Neural cell (in vitro differentiated cells): Measurements from ENCODE around the gene ILK. TPM values are rescaled to one million over a fixed set of nuclear protein-coding genes. Genes with fewer than 3 reads are reported as not detected.
A peak's percentile ranks its signal among the peaks of the same experiment; 100 is the strongest.

Source experiments
- H2AFZ ChIP-seq: fragments of 200-600, 300-800 bp; sonication (generic), shearing (Covaris generic); 2 replicates; pipeline ENCODE4 v1.6.0; 2014; ENCODE audit warnings: low read depth, mild to moderate bottlenecking, antibody characterized with exemption, low read length, moderate library complexity
- H3F3A ChIP-seq: fragments of 200-600 bp; shearing (Covaris generic); 2 replicates; pipeline ENCODE4 v1.6.1; 2016; ENCODE audit warnings: mild to moderate bottlenecking, moderate library complexity, mixed read lengths, antibody characterized with exemption, low read length; ENCODE audit not compliant: insufficient read depth, poor library complexity, severe bottlenecking
- H3K27ac ChIP-seq: fragments of 200-600, 300-800 bp; sonication (generic), shearing (Covaris generic); 2 replicates; pipeline ENCODE4 v1.5.1; 2014; ENCODE audit warnings: mild to moderate bottlenecking, low read length, moderate library complexity
- H3K27me3 ChIP-seq: fragments of 300-800, 200-600 bp; sonication (generic), shearing (Covaris generic); 2 replicates; pipeline ENCODE4 v1.6.0; 2014; ENCODE audit warnings: mild to moderate bottlenecking, low read depth, low read length, moderate library complexity; ENCODE audit not compliant: insufficient read depth
- H3K36me3 ChIP-seq: fragments of 300-800, 200-600 bp; sonication (generic), shearing (Covaris generic); 2 replicates; pipeline ENCODE4 v1.5.1; 2014; ENCODE audit warnings: mild to moderate bottlenecking, antibody characterized with exemption, low read length, moderate library complexity; ENCODE audit not compliant: insufficient read depth
- H3K4me2 ChIP-seq: fragments of 300-800, 200-600 bp; sonication (generic), shearing (Covaris generic); 2 replicates; pipeline ENCODE4 v1.6.0; 2014; ENCODE audit warnings: mild to moderate bottlenecking, low read length
- H3K4me3 ChIP-seq: fragments of 300-800, 200-600 bp; sonication (generic), shearing (Covaris generic); 2 replicates; pipeline ENCODE4 v1.5.1; 2014; ENCODE audit warnings: mild to moderate bottlenecking, low read length, moderate library complexity
- H3K79me2 ChIP-seq: fragments of 200-600 bp; shearing (Covaris generic); replicated peaks from 2 replicates; pipeline ENCODE4 v1.6.0; 2014; ENCODE audit warnings: mild to moderate bottlenecking, low read length, moderate library complexity; ENCODE audit not compliant: insufficient read depth
- H3K9ac ChIP-seq: fragments of 300-800, 200-600 bp; sonication (generic), shearing (Covaris generic); 2 replicates; pipeline ENCODE4 v1.6.1; 2016; ENCODE audit warnings: mild to moderate bottlenecking, low read length, mixed read lengths
- H3K9me2 ChIP-seq: fragments of 200-600 bp; shearing (Covaris generic); 2 replicates; pipeline ENCODE4 v1.6.1; 2016; ENCODE audit warnings: mild to moderate bottlenecking, low read length, mixed read lengths; ENCODE audit not compliant: insufficient read depth
- H3K9me3 ChIP-seq: fragments of 200-600, 300-800 bp; sonication (generic), shearing (Covaris generic); 2 replicates; pipeline ENCODE4 v1.6.1; 2016; ENCODE audit warnings: mild to moderate bottlenecking, mixed run types, low read length, moderate library complexity, mixed read lengths
- H4K20me1 ChIP-seq: fragments of 200-600 bp; shearing (Covaris generic); 2 replicates; pipeline ENCODE4 v1.6.1; 2016; ENCODE audit warnings: mild to moderate bottlenecking, mixed run types; ENCODE audit not compliant: insufficient read depth
- CTCF ChIP-seq: fragments of 450-650 bp; IDR thresholded peaks from 2 replicates; pipeline ENCODE4 v1.5.1; 2014; ENCODE audit warnings: antibody characterized with exemption, mild to moderate bottlenecking, moderate library complexity; ENCODE audit not compliant: poor library complexity, severe bottlenecking
- EP300 ChIP-seq: fragments of 450-650 bp; conservative IDR thresholded peaks from 2 replicates; pipeline ENCODE4 v1.6.1; 2014; ENCODE audit warnings: antibody characterized with exemption, mild to moderate bottlenecking, moderate library complexity; ENCODE audit not compliant: poor library complexity, severe bottlenecking
- EZH2 ChIP-seq: fragments of 200-600, 300-800 bp; shearing (Covaris generic), sonication (generic); IDR thresholded peaks from 2 replicates; pipeline ENCODE4 v1.6.1; 2014; ENCODE audit warnings: antibody characterized with exemption, low read length, borderline replicate concordance, mild to moderate bottlenecking; ENCODE audit not compliant: insufficient read depth, poor library complexity, severe bottlenecking
- MXI1 ChIP-seq: fragments of 450-650 bp; conservative IDR thresholded peaks from 2 replicates; pipeline ENCODE4 v1.6.1; 2014; ENCODE audit warnings: antibody characterized with exemption, mild to moderate bottlenecking; ENCODE audit not compliant: poor library complexity, severe bottlenecking
- POLR2AphosphoS5 ChIP-seq: IDR thresholded peaks from 2 replicates; pipeline ENCODE4 v1.6.1; 2012
- RAD21 ChIP-seq: fragments of 450-650 bp; conservative IDR thresholded peaks from 2 replicates; pipeline ENCODE4 v1.6.1; 2014; ENCODE audit warnings: antibody characterized with exemption, mild to moderate bottlenecking, moderate library complexity
- REST ChIP-seq: IDR thresholded peaks from 2 replicates; pipeline ENCODE4 v1.6.1; 2012; ENCODE audit warnings: borderline replicate concordance
- SMC3 ChIP-seq: fragments of 450-650 bp; conservative IDR thresholded peaks from 2 replicates; pipeline ENCODE4 v1.6.1; 2014; ENCODE audit warnings: antibody characterized with exemption, mild to moderate bottlenecking, moderate library complexity; ENCODE audit not compliant: poor library complexity
- TAF1 ChIP-seq: IDR thresholded peaks from 2 replicates; pipeline ENCODE4 v1.6.1; 2012; ENCODE audit warnings: low read depth
- polyA plus RNA-seq: library from polyadenylated mRNA; depleted of rRNA; stranded (reverse); fragments of >200 nt; gene quantifications from 2 replicates; pipeline ENCODE4 v1.2.3, GENCODE V29; 2014

Gene ILK
- polyA plus RNA-seq, 1 donor from 2014 or later: 68.8 TPM

GRCh38 chr11:6604081-6604626 lies 580 bp downstream of the ILK start:
- peak; percentile 61 for TF ChIP-seq SMC3
- TF ChIP-seq MXI1: peak; percentile 56
- no peak for TF ChIP-seq TAF1
- TF ChIP-seq POLR2AphosphoS5: peak; percentile 49
- TF ChIP-seq EP300: no peak
- TF ChIP-seq REST: no peak
- peak; percentile 53 for TF ChIP-seq RAD21
- no peak for TF ChIP-seq EZH2
- peak; percentile 59 for TF ChIP-seq CTCF
- Histone ChIP-seq H3K4me2 (peak overlapping the region; percentile 90), H3K9me3 (no peaks in the 10 kb centered on the region), H4K20me1 (no peaks in the 10 kb centered on the region), H2AFZ (peak overlapping the region; percentile 79), H3K36me3 (peaks cover 3% of the 10 kb centered on the region), H3K79me2 (peaks cover 39% of the 10 kb centered on the region), H3K4me3 (peak overlapping the region; percentile 86), H3K9ac (peak overlapping the region; percentile 72), H3K9me2 (no peaks in the 10 kb centered on the region), H3K27me3 (no peaks in the 10 kb centered on the region), H3F3A (peaks cover 5% of the 10 kb centered on the region), H3K27ac (peak overlapping the region; percentile 69)

GRCh38 chr11:6604790-6605189 lies 1.2 kb downstream of the ILK start:
- Histone ChIP-seq H3K9me2 (no peaks in the 10 kb centered on the region), H3K79me2 (peaks cover 39% of the 10 kb centered on the region), H3K9ac (peak overlapping the region; percentile 72), H3K9me3 (no peaks in the 10 kb centered on the region), H3K4me3 (peak overlapping the region; percentile 86), H3K36me3 (no peaks in the 10 kb centered on the region), H3F3A (peaks cover 5% of the 10 kb centered on the region), H2AFZ (no peak overlapping the region), H3K4me2 (peak overlapping the region; percentile 90), H3K27me3 (no peaks in the 10 kb centered on the region), H3K27ac (peak overlapping the region; percentile 69), H4K20me1 (no peaks in the 10 kb centered on the region)
- no peak for TF ChIP-seq EZH2
- no peak for TF ChIP-seq POLR2AphosphoS5
- no peak for TF ChIP-seq EP300
- no peak for TF ChIP-seq MXI1
- TF ChIP-seq TAF1: no peak
- TF ChIP-seq RAD21: no peak
- TF ChIP-seq REST: no peak
- TF ChIP-seq CTCF: no peak
- no peak for TF ChIP-seq SMC3
